Measurements from ENCODE around the gene TUBB3. TPM values are rescaled to one million over a fixed set of nuclear protein-coding genes. Genes with fewer than 3 reads are reported as not detected.

TUBB3 gene
- total and polyA plus RNA-seq, 8 donors, result 0.29 to 14.5 (median 3.7) TPM; not detected in 2

DNA sequence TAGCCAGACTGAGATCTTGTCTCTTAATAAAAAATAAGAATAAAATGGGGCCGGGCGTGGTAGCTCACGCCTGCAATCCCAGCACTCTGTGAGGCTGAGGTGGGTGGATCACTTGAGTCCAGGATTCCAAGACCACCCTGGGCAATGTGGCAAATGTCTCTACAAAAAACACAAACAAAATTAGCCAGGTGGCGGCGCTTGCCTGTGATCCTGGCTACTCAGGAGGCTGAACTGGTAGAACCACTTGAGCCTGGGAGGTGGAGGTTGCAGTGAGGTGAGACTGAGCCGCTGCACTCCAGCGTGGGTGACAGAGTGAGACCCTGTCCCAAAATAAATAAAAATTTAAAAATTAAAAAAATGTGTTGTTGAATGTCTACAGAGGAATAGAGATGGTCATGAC is 22.5 kb downstream of the TUBB3 start:
- TF ChIP-seq POLR2AphosphoS5 (IDR thresholded peaks at IDR 0.05) (no peak), EP300 (IDR thresholded peaks at IDR 0.05) (no peak), POLR2A (IDR thresholded peaks at IDR 0.05) (no peak)
- TF ChIP-seq, protein P1, sequence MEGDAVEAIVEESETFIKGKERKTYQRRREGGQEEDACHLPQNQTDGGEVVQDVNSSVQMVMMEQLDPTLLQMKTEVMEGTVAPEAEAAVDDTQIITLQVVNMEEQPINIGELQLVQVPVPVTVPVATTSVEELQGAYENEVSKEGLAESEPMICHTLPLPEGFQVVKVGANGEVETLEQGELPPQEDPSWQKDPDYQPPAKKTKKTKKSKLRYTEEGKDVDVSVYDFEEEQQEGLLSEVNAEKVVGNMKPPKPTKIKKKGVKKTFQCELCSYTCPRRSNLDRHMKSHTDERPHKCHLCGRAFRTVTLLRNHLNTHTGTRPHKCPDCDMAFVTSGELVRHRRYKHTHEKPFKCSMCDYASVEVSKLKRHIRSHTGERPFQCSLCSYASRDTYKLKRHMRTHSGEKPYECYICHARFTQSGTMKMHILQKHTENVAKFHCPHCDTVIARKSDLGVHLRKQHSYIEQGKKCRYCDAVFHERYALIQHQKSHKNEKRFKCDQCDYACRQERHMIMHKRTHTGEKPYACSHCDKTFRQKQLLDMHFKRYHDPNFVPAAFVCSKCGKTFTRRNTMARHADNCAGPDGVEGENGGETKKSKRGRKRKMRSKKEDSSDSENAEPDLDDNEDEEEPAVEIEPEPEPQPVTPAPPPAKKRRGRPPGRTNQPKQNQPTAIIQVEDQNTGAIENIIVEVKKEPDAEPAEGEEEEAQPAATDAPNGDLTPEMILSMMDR (IDR thresholded peaks at IDR 0.05), result no peak
- intact Hi-C loops (cut with DNase I; ENCODE audit: low total_unique reads), result no loop called here
- H3K9me3 ChIP-seq, result no peaks in the 10 kb centered on the region
- H3K27ac ChIP-seq, result no peak overlapping the region
- peaks cover 0 to 42% (median 0%) of the 10 kb centered on the region in 3 donors for H3K27me3 ChIP-seq
- H3K4me1 ChIP-seq, result peaks cover 18 to 26% (median 23%) of the 10 kb centered on the region in 4 donors
- 36 to 51% (median 48%) methylated on average over 7 of the region's 7 CpGs for WGBS, 5 donors
- H3K4me3 ChIP-seq, result no peak overlapping the region
- H3K36me3 ChIP-seq, result no peaks in the 10 kb centered on the region
- peak in 1 of 2 donors; percentile 62 for DNase-seq

DNA sequence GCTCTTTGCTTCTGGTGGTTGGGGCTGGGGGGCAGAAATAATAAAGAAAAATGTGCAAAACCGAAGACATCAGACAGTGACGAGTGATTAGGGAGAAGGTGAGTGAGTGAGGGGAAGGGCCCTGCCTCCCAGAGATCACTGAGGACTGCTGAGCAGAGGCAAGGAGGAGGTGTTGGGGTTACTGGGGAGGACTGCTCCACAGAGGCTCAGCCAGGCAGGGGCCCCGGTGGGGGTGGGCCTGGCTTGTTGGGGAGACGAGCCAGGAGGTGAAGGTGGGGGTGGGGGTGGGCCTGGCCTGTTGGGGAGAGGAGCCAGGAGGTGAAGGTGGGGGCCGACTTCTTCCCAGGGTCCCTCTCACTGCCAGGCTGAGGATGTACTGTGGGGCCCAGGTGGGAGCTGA is 23.4 kb downstream of the TUBB3 start:
- H3K27me3 ChIP-seq, result peaks cover 0 to 42% (median 0%) of the 10 kb centered on the region in 3 donors
- intact Hi-C loops (cut with DNase I; ENCODE audit: low total_unique reads), result no loop called here
- peaks cover 18 to 26% (median 23%) of the 10 kb centered on the region in 4 donors for H3K4me1 ChIP-seq
- no peak overlapping the region for H3K27ac ChIP-seq
- peaks cover 0 to 2% (median 0%) of the 10 kb centered on the region in 4 donors for H3K36me3 ChIP-seq
- WGBS, 5 donors, result 73 to 85% (median 78%) methylated on average over 5 of the region's 5 CpGs
- TF ChIP-seq POLR2A (IDR thresholded peaks at IDR 0.05) (no peak), EP300 (IDR thresholded peaks at IDR 0.05) (no peak), POLR2AphosphoS5 (IDR thresholded peaks at IDR 0.05) (no peak)
- TF ChIP-seq, protein P1 (IDR thresholded peaks at IDR 0.05), result no peak
- H3K4me3 ChIP-seq, result no peak overlapping the region
- H3K9me3 ChIP-seq, result no peaks in the 10 kb centered on the region
- DNase-seq, result no peak

DNA sequence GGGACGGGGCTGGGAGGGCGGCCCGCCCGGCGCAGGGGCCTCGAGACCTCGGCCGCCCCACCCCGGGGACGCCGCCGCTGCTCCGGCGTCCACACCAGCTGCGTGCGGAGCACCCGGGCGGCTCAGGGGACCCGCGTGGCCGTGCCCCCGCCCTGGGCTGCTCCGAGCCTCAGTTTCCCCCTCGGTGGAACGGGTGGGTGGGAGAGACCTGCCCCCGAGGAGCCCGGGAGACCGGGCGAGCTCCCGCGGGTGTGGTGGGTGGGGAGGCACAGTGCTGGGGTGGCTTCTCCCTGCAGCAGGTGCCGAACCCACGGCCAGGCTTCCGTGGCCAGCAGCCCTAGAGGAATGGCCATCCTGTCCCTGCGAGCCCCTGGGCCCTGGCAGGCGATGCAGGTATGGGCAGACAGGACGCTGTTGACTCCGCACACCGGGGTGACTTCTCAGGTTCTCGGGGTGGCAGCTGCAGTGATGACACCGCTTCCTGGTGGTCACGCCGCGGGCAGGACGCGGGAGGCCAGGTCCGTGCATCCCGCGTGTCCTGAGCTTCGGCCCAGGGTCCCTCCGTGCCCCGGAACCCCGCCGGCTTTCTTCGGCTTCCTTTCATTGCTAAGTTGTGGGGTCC is 26.1 kb downstream of the TUBB3 start:
- WGBS, 5 donors, result 19 to 74% (median 37%) methylated on average over 7 to 55 of the region's 55 CpGs
- TF ChIP-seq EP300 (IDR thresholded peaks at IDR 0.05) (no peak), POLR2AphosphoS5 (IDR thresholded peaks at IDR 0.05) (no peak), POLR2A (IDR thresholded peaks at IDR 0.05) (no peak)
- TF ChIP-seq, protein P1 (IDR thresholded peaks at IDR 0.05), result no peak
- peak overlapping the region; percentile 59 to 85 (median 70) for H3K4me3 ChIP-seq
- intact Hi-C loops (cut with DNase I; ENCODE audit: low total_unique reads), result no loop called here
- DNase-seq, result no peak
- H3K9me3 ChIP-seq, result no peaks in the 10 kb centered on the region
- peaks cover 0 to 9% (median 3%) of the 10 kb centered on the region in 4 donors for H3K36me3 ChIP-seq
- peak overlapping the region in 4 of 5 donors; percentile 9 to 77 (median 64) for H3K27ac ChIP-seq
- peaks cover 18 to 26% (median 23%) of the 10 kb centered on the region in 4 donors for H3K4me1 ChIP-seq
- peaks cover 0 to 39% (median 0%) of the 10 kb centered on the region in 3 donors for H3K27me3 ChIP-seq

DNA sequence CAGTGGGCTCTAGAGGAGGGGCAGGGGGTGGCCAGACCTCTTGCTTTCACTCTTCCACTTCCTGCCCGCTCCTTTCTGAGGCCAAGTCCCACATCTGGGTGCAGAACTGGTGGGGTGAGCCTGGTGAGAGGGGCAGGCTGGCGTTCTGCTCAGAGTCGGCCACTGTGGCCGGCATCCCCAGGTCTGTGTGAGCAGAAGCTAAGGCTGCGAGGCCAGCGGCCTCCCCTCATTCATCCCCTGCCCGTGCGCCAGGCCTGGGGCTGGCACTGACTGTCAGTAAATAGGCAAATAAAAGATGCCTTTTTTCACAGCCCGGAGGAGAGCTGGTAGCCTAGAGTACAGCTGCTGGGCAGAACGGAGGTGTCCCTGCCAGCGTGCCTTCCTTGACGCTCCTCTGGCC is 26.6 kb downstream of the TUBB3 start:
- H3K4me1 ChIP-seq, result peaks cover 18 to 26% (median 23%) of the 10 kb centered on the region in 4 donors
- peak overlapping the region in 2 of 5 donors; percentile 72 to 77 for H3K27ac ChIP-seq
- intact Hi-C loops (cut with DNase I; ENCODE audit: low total_unique reads), result no loop called here
- 72 to 81% (median 75%) methylated on average over 6 to 12 of the region's 12 CpGs for WGBS, 5 donors
- H3K9me3 ChIP-seq, result no peaks in the 10 kb centered on the region
- peak overlapping the region; percentile 59 to 85 (median 70) for H3K4me3 ChIP-seq
- no peak for TF ChIP-seq EP300 (IDR thresholded peaks at IDR 0.05)
- no peak for TF ChIP-seq POLR2A (IDR thresholded peaks at IDR 0.05)
- TF ChIP-seq, protein P1 (IDR thresholded peaks at IDR 0.05), result no peak
- TF ChIP-seq POLR2AphosphoS5 (IDR thresholded peaks at IDR 0.05), result no peak
- no peak for DNase-seq
- H3K27me3 ChIP-seq, result peaks cover 0 to 34% (median 0%) of the 10 kb centered on the region in 3 donors
- peaks cover 0 to 14% (median 6%) of the 10 kb centered on the region in 4 donors for H3K36me3 ChIP-seq

Data from stomach (tissue), 9 donors.